Endodermal cell (in vitro differentiated cells): ENCODE measurements around the gene KIF14. TPM values are rescaled to one million over a fixed set of nuclear protein-coding genes. Genes with fewer than 3 reads are reported as not detected.
A peak's percentile ranks its signal among the peaks of the same experiment; 100 is the strongest.
"Not testable (repeated sequence)": the region's sequence is repeated elsewhere in the genome, so short reads cannot be mapped to it uniquely, and the experiment has no call there.

ENCODE experiments used
- DNase-seq: peaks from one replicate; pipeline ENCODE4 v3.0.0-alpha.2; 2017
- H3K27ac ChIP-seq: 2 replicates; pipeline ENCODE4 v1.5.1; 2013; ENCODE audit warnings: mild to moderate bottlenecking, low read depth, low read length, moderate library complexity
- H3K27me3 ChIP-seq: 2 replicates; pipeline ENCODE4 v1.6.1; 2013; ENCODE audit warnings: mild to moderate bottlenecking, low read length, moderate library complexity; ENCODE audit not compliant: insufficient read depth, control insufficient read depth, poor library complexity, severe bottlenecking
- H3K36me3 ChIP-seq: 2 replicates; pipeline ENCODE4 v1.7.0; 2013; ENCODE audit warnings: mild to moderate bottlenecking, low read length, moderate library complexity; ENCODE audit not compliant: control insufficient read depth, insufficient read depth
- H3K4me1 ChIP-seq: one replicate; pipeline ENCODE4 v1.7.0; 2013; ENCODE audit warnings: low read length; ENCODE audit not compliant: control insufficient read depth, insufficient read depth
- H3K4me3 ChIP-seq: 2 replicates; pipeline ENCODE4 v1.5.1; 2013; ENCODE audit warnings: mild to moderate bottlenecking, low read length, moderate library complexity
- H3K9ac ChIP-seq: 2 replicates; pipeline ENCODE4 v1.6.1; 2013; ENCODE audit warnings: mild to moderate bottlenecking, low read length, moderate library complexity; ENCODE audit not compliant: poor library complexity, severe bottlenecking; ENCODE audit errors: extremely low read depth
- H3K9me3 ChIP-seq: 2 replicates; pipeline ENCODE4 v1.6.1; 2013; ENCODE audit warnings: mild to moderate bottlenecking, low read length, moderate library complexity; ENCODE audit not compliant: control insufficient read depth
- H3K27ac Mint-ChIP-seq: 2 replicates; pipeline ENCODE4 v1.8.0; 2020; ENCODE audit warnings: mixed read lengths
- H3K27me3 Mint-ChIP-seq: 2 replicates; pipeline ENCODE4 v1.8.0; 2021; ENCODE audit warnings: mild to moderate bottlenecking, mixed read lengths; ENCODE audit not compliant: insufficient read depth
- H3K36me3 Mint-ChIP-seq: 2 replicates; pipeline ENCODE4 v1.8.0; 2020; ENCODE audit warnings: low read depth, mixed read lengths
- H3K4me1 Mint-ChIP-seq: 2 replicates; pipeline ENCODE4 v1.8.0; 2020; ENCODE audit warnings: mixed read lengths
- H3K4me3 Mint-ChIP-seq: 2 replicates; pipeline ENCODE4 v1.8.0; 2020; ENCODE audit warnings: mild to moderate bottlenecking, moderate library complexity, mixed read lengths
- H3K9me3 Mint-ChIP-seq: 2 replicates; pipeline ENCODE4 v1.8.0; 2020; ENCODE audit warnings: mild to moderate bottlenecking, mixed read lengths
- WGBS, 2 experiments: methylation state at CpG; one replicate each; pipeline versions ENCODE4 v1.1.5 to v1.1.7; 2013; ENCODE audit warnings: missing lambda C conversion rate in 2 of 2, mixed read lengths in 1 of 2; ENCODE audit not compliant: insufficient coverage in 1 of 2, insufficient read length in 1 of 2; 5-methylcytosine and 5-hydroxymethylcytosine counted together
- total RNA-seq, 2 donors: library from RNA; stranded (reverse); fragmentation: NEBNext Ultra II Directional in 1 of 2; extraction: Animal tissue kit (Norgen Biotek cat#: 25700) in 1 of 2; gene quantifications; 2 replicates in 1 of 2; 3 replicates in 1 of 2; pipeline ENCODE4 v1.2.1, GENCODE V29; 2021
- TF ChIP-seq, protein P1 (sequence below): fragments of 200-600 bp; sonication (generic); conservative IDR thresholded peaks from 2 replicates; pipeline ENCODE4 v1.5.0; 2021; ENCODE audit warnings: antibody characterized with exemption, mild to moderate bottlenecking

KIF14 gene
- total RNA-seq, 2 donors from 2014 or later: 13.5 to 20.9 TPM

DNA sequence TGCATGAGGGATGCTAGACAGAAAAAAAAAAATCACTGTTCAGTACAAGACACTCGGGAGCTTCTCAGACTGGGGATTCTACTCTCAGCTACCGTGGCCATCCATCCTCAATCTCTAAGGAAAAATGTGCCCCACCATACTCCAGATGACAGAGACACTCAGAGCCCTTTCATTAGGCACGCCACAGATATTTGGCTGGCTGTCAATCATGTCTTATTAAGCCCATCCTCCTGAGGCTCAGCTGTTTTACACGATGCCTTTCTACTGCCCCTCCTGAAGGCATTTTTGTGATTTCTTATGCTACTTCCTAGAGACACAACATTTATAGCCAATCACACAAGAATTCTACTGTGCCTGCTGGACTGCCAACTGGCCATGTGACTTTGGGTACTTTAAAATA, 92.9 kb downstream of the KIF14 start:
- 90% methylated on average over 3 to 4 of the region's 4 CpGs for WGBS, 2 experiments
- H3K27me3 Mint-ChIP-seq: no peaks in the 10 kb centered on the region
- Histone ChIP-seq H3K4me1 (peaks cover 4% of the 10 kb centered on the region), H3K36me3 (no peaks in the 10 kb centered on the region), H3K9ac (no peak overlapping the region), H3K9me3 (no peaks in the 10 kb centered on the region), H3K27ac (no peak overlapping the region), H3K27me3 (no peaks in the 10 kb centered on the region), H3K4me3 (no peak overlapping the region)
- no peak for DNase-seq
- TF ChIP-seq, protein P1, sequence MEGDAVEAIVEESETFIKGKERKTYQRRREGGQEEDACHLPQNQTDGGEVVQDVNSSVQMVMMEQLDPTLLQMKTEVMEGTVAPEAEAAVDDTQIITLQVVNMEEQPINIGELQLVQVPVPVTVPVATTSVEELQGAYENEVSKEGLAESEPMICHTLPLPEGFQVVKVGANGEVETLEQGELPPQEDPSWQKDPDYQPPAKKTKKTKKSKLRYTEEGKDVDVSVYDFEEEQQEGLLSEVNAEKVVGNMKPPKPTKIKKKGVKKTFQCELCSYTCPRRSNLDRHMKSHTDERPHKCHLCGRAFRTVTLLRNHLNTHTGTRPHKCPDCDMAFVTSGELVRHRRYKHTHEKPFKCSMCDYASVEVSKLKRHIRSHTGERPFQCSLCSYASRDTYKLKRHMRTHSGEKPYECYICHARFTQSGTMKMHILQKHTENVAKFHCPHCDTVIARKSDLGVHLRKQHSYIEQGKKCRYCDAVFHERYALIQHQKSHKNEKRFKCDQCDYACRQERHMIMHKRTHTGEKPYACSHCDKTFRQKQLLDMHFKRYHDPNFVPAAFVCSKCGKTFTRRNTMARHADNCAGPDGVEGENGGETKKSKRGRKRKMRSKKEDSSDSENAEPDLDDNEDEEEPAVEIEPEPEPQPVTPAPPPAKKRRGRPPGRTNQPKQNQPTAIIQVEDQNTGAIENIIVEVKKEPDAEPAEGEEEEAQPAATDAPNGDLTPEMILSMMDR: no peak
- H3K36me3 Mint-ChIP-seq: no peaks in the 10 kb centered on the region
- no peak overlapping the region for H3K27ac Mint-ChIP-seq
- H3K9me3 Mint-ChIP-seq: no peaks in the 10 kb centered on the region
- no peak overlapping the region for H3K4me3 Mint-ChIP-seq
- peaks cover 17% of the 10 kb centered on the region for H3K4me1 Mint-ChIP-seq

- H3K27ac Mint-ChIP-seq: no peak overlapping the region
- no peak overlapping the region for H3K4me3 Mint-ChIP-seq
- DNase-seq: peak; percentile 61
- TF ChIP-seq, protein P1: no peak
- Histone ChIP-seq H3K9me3 (no peaks in the 10 kb centered on the region), H3K27me3 (no peaks in the 10 kb centered on the region), H3K4me1 (peaks cover 4% of the 10 kb centered on the region), H3K36me3 (no peaks in the 10 kb centered on the region), H3K27ac (no peak overlapping the region), H3K4me3 (no peak overlapping the region), H3K9ac (no peak overlapping the region)
- no peaks in the 10 kb centered on the region for H3K9me3 Mint-ChIP-seq
- H3K36me3 Mint-ChIP-seq: no peaks in the 10 kb centered on the region
- H3K4me1 Mint-ChIP-seq: peaks cover 19% of the 10 kb centered on the region
- H3K27me3 Mint-ChIP-seq: no peaks in the 10 kb centered on the region
- 71 to 84% methylated on average over 4 to 5 of the region's 5 CpGs for WGBS, 2 experiments
Measured at GRCh38 chr1:200526709-200527612, 93.6 kb downstream of the KIF14 start.

DNA sequence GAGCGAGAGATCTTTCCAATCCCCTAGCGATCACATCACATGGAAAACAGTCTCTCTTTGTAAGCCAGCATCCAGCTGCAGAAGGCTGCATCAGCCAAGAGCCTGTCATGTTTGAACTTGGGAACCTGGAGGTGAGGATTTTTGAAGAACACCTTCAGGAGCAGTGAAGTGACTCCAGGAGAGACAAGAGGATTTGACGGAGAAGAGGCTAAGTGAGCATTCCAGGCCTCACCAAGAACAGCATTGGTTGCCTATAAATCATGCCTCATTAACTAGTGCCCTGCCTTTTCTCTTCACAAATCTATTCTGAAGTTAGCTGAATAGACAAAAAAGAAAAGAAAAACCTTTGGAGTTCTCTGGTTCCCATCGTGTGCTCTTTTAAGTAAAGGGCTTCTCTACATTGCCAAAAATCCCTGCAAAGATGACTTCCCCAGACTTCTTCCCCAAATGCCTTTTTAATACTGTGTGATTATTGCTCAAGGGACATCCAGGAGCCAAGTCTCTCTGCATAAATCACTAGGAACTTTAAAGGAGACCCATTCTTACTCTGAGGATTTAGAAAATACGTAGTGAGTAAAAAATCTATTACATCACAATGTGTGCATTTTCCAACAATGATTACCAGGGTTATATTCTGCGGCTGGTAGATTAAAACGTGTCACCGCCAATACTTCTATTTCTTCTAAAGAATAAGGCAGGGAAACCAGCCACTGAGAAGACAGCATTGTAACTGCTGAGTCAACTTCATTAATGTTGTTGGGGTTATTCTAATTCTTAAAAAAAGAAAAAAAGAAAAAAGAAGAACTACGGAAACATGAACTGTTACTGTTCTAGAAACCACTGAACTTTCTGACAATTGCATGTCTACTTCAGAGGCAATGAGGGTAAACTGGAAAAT, 95.2 kb downstream of the KIF14 start:
- H3K36me3 Mint-ChIP-seq: no peaks in the 10 kb centered on the region
- Histone ChIP-seq H3K9me3 (no peaks in the 10 kb centered on the region), H3K9ac (no peak overlapping the region), H3K36me3 (no peaks in the 10 kb centered on the region), H3K4me1 (peaks cover 4% of the 10 kb centered on the region), H3K27ac (no peak overlapping the region), H3K27me3 (no peaks in the 10 kb centered on the region), H3K4me3 (no peak overlapping the region)
- whole genome bisulfite sequencing, 2 experiments: 88 to 95% methylated on average over 7 to 9 of the region's 9 CpGs
- no peaks in the 10 kb centered on the region for H3K27me3 Mint-ChIP-seq
- peaks cover 14% of the 10 kb centered on the region for H3K4me1 Mint-ChIP-seq
- H3K27ac Mint-ChIP-seq: no peak overlapping the region
- TF ChIP-seq, protein P1: no peak
- DNase-seq: no peak
- no peaks in the 10 kb centered on the region for H3K9me3 Mint-ChIP-seq
- H3K4me3 Mint-ChIP-seq: no peak overlapping the region

DNA sequence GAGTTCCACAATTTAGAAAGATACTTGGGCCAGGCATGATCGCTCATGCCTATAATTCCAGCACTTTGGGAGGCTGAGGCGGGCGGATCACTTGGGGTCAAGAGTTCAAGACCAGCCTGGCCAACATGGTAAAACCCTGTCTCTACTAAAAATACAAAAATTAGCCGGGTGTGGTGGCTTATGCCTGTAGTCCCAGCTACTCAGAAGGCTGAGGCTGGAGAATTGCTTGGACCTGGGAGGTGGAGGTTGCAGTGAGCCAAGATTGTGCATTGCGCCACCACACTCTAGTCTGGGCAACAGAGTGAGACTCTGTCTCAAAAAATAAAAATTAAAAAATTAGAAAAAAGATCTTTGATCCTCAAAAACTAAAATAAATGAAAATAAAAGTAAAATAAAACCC, 96.0 kb downstream of the KIF14 start:
- H3K9me3 ChIP-seq, H3K9me3 Mint-ChIP-seq, H3K9ac ChIP-seq, H3K4me1 ChIP-seq, H3K27me3 Mint-ChIP-seq, H3K36me3 Mint-ChIP-seq, H3K36me3 ChIP-seq, H3K27me3 ChIP-seq, H3K4me3 Mint-ChIP-seq, DNase-seq, H3K4me3 ChIP-seq, H3K27ac ChIP-seq: not testable (repeated sequence)
- Mint-ChIP-seq H3K27ac (peak overlapping the region; percentile 63), H3K4me1 (peaks cover 14% of the 10 kb centered on the region)
- 96 to 100% methylated on average over 2 to 5 of the region's 5 CpGs for WGBS, 2 experiments
